Epithelial cell of esophagus (primary cell): ENCODE results near the gene MEI4.
"Not testable (repeated sequence)": the region's sequence is repeated elsewhere in the genome, so short reads cannot be mapped to it uniquely, and the experiment has no call there.

Source experiments
- DNase-seq: peaks from one replicate; pipeline ENCODE4 v3.0.0; 2010; ENCODE audit warnings: low read depth
- H3K4me3 ChIP-seq: 2 replicates; pipeline ENCODE4 v1.5.1; 2011; ENCODE audit warnings: mild to moderate bottlenecking, low read length, control low read depth
- TF ChIP-seq, protein P1 (sequence below): IDR thresholded peaks from 2 replicates; pipeline ENCODE4 v1.5.1; 2011; ENCODE audit warnings: low read depth, mild to moderate bottlenecking, low read length, control low read depth, inconsistent platforms; ENCODE audit not compliant: insufficient read depth; ENCODE audit errors: missing control alignments

Gene MEI4

DNA sequence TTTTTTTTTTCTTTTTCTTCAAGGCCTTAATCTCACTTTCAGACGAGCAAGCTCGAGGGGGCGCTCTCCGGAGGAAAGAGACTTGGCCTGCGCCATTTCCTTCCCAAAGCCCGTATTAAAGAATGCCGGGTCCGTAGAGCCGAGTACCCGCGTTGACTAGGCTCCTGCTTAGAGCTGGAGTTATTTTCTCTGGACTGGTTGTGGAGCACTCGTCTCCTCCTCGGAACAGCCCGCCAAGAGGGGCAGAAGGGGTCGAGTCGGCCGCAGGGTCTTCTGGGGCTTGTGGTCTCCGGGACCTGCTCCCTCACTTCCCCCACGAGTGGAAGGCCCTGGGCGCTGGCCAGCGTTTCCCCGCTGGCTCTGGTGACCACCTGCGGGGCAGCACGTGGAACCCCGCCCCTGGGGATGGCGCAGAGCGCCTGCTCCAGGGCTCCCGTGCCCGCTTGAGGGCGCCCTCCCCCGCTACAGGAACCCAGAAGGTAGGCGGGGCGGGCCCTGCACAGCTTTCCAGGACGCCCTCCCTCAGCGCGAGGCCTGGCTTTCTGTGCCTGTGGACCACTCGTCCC, 2.7 kb upstream of the MEI4 start:
- DNase-seq, result no peak
- TF ChIP-seq, protein P1, sequence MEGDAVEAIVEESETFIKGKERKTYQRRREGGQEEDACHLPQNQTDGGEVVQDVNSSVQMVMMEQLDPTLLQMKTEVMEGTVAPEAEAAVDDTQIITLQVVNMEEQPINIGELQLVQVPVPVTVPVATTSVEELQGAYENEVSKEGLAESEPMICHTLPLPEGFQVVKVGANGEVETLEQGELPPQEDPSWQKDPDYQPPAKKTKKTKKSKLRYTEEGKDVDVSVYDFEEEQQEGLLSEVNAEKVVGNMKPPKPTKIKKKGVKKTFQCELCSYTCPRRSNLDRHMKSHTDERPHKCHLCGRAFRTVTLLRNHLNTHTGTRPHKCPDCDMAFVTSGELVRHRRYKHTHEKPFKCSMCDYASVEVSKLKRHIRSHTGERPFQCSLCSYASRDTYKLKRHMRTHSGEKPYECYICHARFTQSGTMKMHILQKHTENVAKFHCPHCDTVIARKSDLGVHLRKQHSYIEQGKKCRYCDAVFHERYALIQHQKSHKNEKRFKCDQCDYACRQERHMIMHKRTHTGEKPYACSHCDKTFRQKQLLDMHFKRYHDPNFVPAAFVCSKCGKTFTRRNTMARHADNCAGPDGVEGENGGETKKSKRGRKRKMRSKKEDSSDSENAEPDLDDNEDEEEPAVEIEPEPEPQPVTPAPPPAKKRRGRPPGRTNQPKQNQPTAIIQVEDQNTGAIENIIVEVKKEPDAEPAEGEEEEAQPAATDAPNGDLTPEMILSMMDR, result no peak
- no peak overlapping the region for H3K4me3 ChIP-seq

DNA sequence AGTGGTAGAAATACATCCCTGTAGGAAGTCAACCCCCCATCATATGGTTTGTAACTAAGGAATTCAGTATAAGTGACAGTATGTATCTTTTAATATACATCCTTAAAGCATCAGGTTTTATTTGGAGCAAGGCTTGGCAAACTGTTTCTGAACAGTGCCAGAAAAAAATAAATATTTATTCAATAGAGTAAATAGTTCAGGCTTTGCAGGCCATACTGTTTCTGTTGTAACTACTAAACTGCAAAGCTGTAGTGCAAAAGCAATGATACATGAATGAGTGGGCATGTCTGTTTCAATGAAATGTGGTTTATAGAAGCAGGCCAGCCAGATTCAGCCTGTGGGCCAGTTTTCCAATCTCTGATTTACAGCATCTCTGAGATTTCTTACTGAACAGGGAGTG, 977 bp downstream of the MEI4 start:
- no peak overlapping the region for H3K4me3 ChIP-seq
- TF ChIP-seq, protein P1, result no peak
- no peak for DNase-seq

GRCh38 chr6:77655035-77655434, 2.2 kb downstream of the MEI4 start:
- not testable (repeated sequence) for H3K4me3 ChIP-seq, DNase-seq

DNA sequence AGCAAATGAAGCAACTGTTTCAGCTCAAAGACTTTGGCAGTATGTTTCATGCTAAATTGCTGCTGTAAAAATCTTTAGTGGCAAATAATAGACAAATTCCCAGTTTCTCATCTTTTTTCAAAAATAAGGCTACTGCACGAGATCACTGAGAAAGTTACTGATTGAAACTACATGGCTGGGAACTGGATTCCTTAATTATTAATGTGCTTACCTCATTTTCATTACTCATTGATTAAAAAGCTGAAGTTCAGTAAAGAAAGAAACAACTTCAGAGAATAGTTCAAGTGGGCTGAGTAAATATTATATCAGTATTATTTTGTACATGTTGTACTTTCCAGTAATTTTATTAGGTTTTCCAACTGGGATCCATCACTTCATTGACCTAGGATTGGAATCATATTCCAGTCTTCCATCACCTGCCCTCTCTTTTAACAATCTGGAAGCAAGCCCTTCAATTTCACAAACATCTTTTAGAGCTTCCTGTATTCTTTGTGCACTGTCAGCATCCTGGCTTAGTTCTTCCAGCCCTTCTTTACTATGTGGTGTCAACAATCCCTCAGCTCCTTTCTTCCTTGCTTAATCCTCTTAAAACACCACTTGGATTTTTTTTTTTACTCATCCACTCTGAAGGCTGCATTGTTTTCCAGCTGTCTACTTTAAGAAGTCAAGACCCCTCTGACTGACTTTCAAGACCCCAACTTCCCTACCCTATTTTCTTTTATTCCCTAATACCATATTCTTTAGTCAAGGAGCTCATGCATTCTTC, 4.3 kb downstream of the MEI4 start:
- H3K4me3 ChIP-seq, result no peak overlapping the region
- no peak for DNase-seq
- TF ChIP-seq, protein P1, result no peak

DNA sequence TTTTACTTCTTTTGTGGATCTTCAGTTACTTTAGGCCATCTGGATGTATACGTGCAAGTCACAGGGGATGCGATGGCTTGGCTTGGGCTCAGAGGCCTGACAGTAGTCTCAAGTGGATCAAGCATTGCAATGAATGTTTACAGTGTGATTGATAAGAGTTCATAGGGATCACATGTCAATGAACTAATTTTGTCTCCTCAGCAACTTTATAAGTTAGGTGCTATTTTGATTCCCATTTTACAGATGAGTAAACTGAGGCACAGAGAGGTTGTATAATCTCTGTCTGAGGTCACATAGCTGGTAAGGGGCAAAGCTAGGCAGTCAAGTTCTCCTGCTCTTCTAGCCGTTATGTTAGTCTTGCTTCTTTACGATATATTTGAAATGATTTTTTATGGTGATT, 13.5 kb downstream of the MEI4 start:
- DNase-seq, result no peak
- H3K4me3 ChIP-seq, result no peak overlapping the region
- TF ChIP-seq, protein P1, result no peak

- TF ChIP-seq, protein P1, result no peak
- H3K4me3 ChIP-seq, result no peak overlapping the region
- no peak for DNase-seq
These were observed 14.0 kb downstream of the MEI4 start for GRCh38 chr6:77666846-77667245.

DNA sequence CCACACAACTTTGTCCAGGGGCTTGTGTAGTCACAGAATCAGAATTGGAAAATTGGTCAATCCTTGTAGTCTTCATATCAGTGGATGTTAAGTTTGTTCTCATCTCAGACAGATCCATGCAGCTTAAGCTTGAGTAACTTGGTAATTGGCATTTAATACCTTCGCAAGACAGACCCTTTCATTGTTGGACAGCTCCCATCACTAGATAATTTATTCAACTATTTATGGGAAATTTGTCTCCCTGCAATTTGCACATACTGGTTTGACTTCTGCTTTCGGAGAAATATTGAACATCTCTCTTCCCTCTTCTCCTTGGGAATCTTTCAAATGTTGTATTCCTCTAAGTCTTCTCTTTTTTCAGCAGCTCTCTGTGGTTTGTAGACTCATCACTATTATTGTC, 17.1 kb downstream of the MEI4 start:
- TF ChIP-seq, protein P1, result no peak
- no peak overlapping the region for H3K4me3 ChIP-seq
- DNase-seq, result no peak
